ENCODE results near the gene PRELID2.

Gene PRELID2

GRCh38 chr5:145859453-145859852 is 24.3 kb upstream of the PRELID2 start:
- H3K9ac ChIP-seq (ENCODE audit: low read length), result no peak overlapping the region
- H2AFZ ChIP-seq (ENCODE audit: low read depth, low read length), result no peak overlapping the region
- no peaks in the 10 kb centered on the region for H3K9me3 ChIP-seq (ENCODE audit: insufficient read depth, low read length)

DNA sequence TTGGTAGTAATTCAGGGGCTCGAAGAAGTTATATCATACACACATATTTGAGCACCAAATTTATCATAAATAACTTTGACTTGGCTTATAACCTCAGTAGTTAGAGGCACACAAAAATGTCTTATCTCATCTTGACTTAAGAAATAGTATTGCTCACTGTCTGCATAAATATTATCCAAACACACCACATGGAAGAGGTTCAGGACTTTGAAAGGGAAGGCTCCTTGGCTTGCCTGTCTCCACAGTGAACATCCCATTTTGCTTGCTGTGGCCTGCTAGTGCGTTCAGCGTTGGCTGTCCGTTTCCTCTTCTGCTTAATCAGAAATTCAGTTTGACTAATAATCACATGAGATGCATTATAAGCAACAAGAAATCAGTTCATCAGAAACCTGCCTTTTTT is 23.8 kb upstream of the PRELID2 start:
- Histone ChIP-seq H3K27me3 (ENCODE audit: low read depth, low read length) (no peaks in the 10 kb centered on the region), H3K9me3 (ENCODE audit: insufficient read depth, low read length) (no peaks in the 10 kb centered on the region), H3K4me3 (ENCODE audit: low read length) (no peak overlapping the region), H3K9ac (ENCODE audit: low read length) (no peak overlapping the region), H3K4me1 (ENCODE audit: low read length) (no peaks in the 10 kb centered on the region), H3K36me3 (replicated peaks; ENCODE audit: low read depth, low read length) (no peaks in the 10 kb centered on the region), H3K79me2 (ENCODE audit: low read length) (no peaks in the 10 kb centered on the region), H2AFZ (ENCODE audit: low read depth, low read length) (no peak overlapping the region), H4K20me1 (ENCODE audit: insufficient read depth, low read length) (no peaks in the 10 kb centered on the region), H3K4me2 (ENCODE audit: low read length) (no peak overlapping the region), H3K27ac (ENCODE audit: low read length) (no peak overlapping the region)
- TF ChIP-seq EZH2phosphoT487 (IDR thresholded peaks at IDR 0.05; ENCODE audit: low read depth), result no peak
- TF ChIP-seq, protein P1, sequence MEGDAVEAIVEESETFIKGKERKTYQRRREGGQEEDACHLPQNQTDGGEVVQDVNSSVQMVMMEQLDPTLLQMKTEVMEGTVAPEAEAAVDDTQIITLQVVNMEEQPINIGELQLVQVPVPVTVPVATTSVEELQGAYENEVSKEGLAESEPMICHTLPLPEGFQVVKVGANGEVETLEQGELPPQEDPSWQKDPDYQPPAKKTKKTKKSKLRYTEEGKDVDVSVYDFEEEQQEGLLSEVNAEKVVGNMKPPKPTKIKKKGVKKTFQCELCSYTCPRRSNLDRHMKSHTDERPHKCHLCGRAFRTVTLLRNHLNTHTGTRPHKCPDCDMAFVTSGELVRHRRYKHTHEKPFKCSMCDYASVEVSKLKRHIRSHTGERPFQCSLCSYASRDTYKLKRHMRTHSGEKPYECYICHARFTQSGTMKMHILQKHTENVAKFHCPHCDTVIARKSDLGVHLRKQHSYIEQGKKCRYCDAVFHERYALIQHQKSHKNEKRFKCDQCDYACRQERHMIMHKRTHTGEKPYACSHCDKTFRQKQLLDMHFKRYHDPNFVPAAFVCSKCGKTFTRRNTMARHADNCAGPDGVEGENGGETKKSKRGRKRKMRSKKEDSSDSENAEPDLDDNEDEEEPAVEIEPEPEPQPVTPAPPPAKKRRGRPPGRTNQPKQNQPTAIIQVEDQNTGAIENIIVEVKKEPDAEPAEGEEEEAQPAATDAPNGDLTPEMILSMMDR (IDR thresholded peaks at IDR 0.05; ENCODE audit: low read depth, low read length), result no peak

More at GRCh38 chr5:145859453-145859852, 24.3 kb upstream of the PRELID2 start:
- Histone ChIP-seq H3K4me1 (ENCODE audit: low read length) (no peaks in the 10 kb centered on the region), H3K27ac (ENCODE audit: low read length) (no peak overlapping the region), H3K4me2 (ENCODE audit: low read length) (no peak overlapping the region), H3K79me2 (ENCODE audit: low read length) (no peaks in the 10 kb centered on the region), H4K20me1 (ENCODE audit: insufficient read depth, low read length) (no peaks in the 10 kb centered on the region), H3K27me3 (ENCODE audit: low read depth, low read length) (no peaks in the 10 kb centered on the region), H3K36me3 (replicated peaks; ENCODE audit: low read depth, low read length) (no peaks in the 10 kb centered on the region), H3K4me3 (ENCODE audit: low read length) (no peak overlapping the region)
- no peak for TF ChIP-seq EZH2phosphoT487 (IDR thresholded peaks at IDR 0.05; ENCODE audit: low read depth)
- TF ChIP-seq, protein P1 (IDR thresholded peaks at IDR 0.05; ENCODE audit: low read depth, low read length), result no peak

- no peak overlapping the region for H3K4me2 ChIP-seq (ENCODE audit: low read length)
- H2AFZ ChIP-seq (ENCODE audit: low read depth, low read length), result no peak overlapping the region
- H3K27ac ChIP-seq (ENCODE audit: low read length), result no peak overlapping the region
Observed at GRCh38 chr5:145856285-145856818, 21.2 kb upstream of the PRELID2 start.

GRCh38 chr5:145855763-145856267 is 20.7 kb upstream of the PRELID2 start:
- Histone ChIP-seq H3K79me2 (ENCODE audit: low read length) (no peaks in the 10 kb centered on the region), H3K4me2 (ENCODE audit: low read length) (no peak overlapping the region), H3K27me3 (ENCODE audit: low read depth, low read length) (no peaks in the 10 kb centered on the region), H3K27ac (ENCODE audit: low read length) (no peak overlapping the region), H3K9ac (ENCODE audit: low read length) (no peak overlapping the region), H3K4me1 (ENCODE audit: low read length) (no peaks in the 10 kb centered on the region), H3K4me3 (ENCODE audit: low read length) (no peak overlapping the region), H3K36me3 (replicated peaks; ENCODE audit: low read depth, low read length) (no peaks in the 10 kb centered on the region), H4K20me1 (ENCODE audit: insufficient read depth, low read length) (no peaks in the 10 kb centered on the region), H2AFZ (ENCODE audit: low read depth, low read length) (no peak overlapping the region), H3K9me3 (ENCODE audit: insufficient read depth, low read length) (no peaks in the 10 kb centered on the region)
- TF ChIP-seq, protein P1 (IDR thresholded peaks at IDR 0.05; ENCODE audit: low read depth, low read length), result no peak
- TF ChIP-seq EZH2phosphoT487 (IDR thresholded peaks at IDR 0.05; ENCODE audit: low read depth), result no peak

More at GRCh38 chr5:145856285-145856818, 21.2 kb upstream of the PRELID2 start:
- Histone ChIP-seq H3K9me3 (ENCODE audit: insufficient read depth, low read length) (no peaks in the 10 kb centered on the region), H3K27me3 (ENCODE audit: low read depth, low read length) (no peaks in the 10 kb centered on the region), H3K9ac (ENCODE audit: low read length) (no peak overlapping the region), H3K36me3 (replicated peaks; ENCODE audit: low read depth, low read length) (no peaks in the 10 kb centered on the region), H3K4me1 (ENCODE audit: low read length) (no peaks in the 10 kb centered on the region), H4K20me1 (ENCODE audit: insufficient read depth, low read length) (no peaks in the 10 kb centered on the region), H3K4me3 (ENCODE audit: low read length) (no peak overlapping the region), H3K79me2 (ENCODE audit: low read length) (no peaks in the 10 kb centered on the region)
- no peak for TF ChIP-seq EZH2phosphoT487 (IDR thresholded peaks at IDR 0.05; ENCODE audit: low read depth)
- TF ChIP-seq, protein P1 (IDR thresholded peaks at IDR 0.05; ENCODE audit: low read depth, low read length), result no peak

Data from OCI-LY3 (cell line).